ENCODE measurements around the gene CRYBB1. TPM values are rescaled to one million over a fixed set of nuclear protein-coding genes. Genes with fewer than 3 reads are reported as not detected.

Gene CRYBB1
- total and polyA plus RNA-seq, 2 donors (not counting 3 experiments of a cell fraction or from before 2014, with no cell fraction given) = not detected

- H2AFZ ChIP-seq (ENCODE audit: low read depth, low read length) = no peak overlapping the region
- no peak overlapping the region for H3K27ac ChIP-seq (ENCODE audit: insufficient read depth, low read depth, low read length)
- ChIA-PET CTCF (no interaction called here), POLR2A (no interaction called here)
- H3K79me2 ChIP-seq (ENCODE audit: control insufficient read depth, insufficient read depth, low read length) = no peaks in the 10 kb centered on the region
- no peaks in the 10 kb centered on the region for H3K9me3 ChIP-seq (replicated peaks; ENCODE audit: control insufficient read depth, insufficient read depth, low read length)
- H3K36me3 ChIP-seq (ENCODE audit: control insufficient read depth in 2 of 2, extremely low read depth in 1 of 2, insufficient read depth in 2 of 2, low read length in 2 of 2) = no peaks in the 10 kb centered on the region
- H4K20me1 ChIP-seq (replicated peaks; ENCODE audit: control insufficient read depth, extremely low read depth, insufficient read depth, low read length) = no peaks in the 10 kb centered on the region
- H3K4me1 ChIP-seq (ENCODE audit: control insufficient read depth, extremely low read depth, insufficient read depth, low read length) = no peaks in the 10 kb centered on the region
- DNase-seq (ENCODE audit: low read depth, low spot score) (no peak), FAIRE-seq (no peak)
- intact Hi-C loops (cut with micrococcal nuclease) (no loop called here), dilution Hi-C loops (cut with MboI; ENCODE audit: extremely low pct_ligation_motif_present, low sequenced_read_pairs) (no loop called here)
- H3K4me3 ChIP-seq (replicated peaks in 1 of 3; ENCODE audit: insufficient read depth in 1 of 3, low read depth in 1 of 3, low read length in 3 of 3) = no peak overlapping the region
- no peak overlapping the region for H3K4me2 ChIP-seq (ENCODE audit: insufficient read depth, low read length)
- no TSS peak for BruUV-seq (replicated peaks)
- TF ChIP-seq EZH2 (IDR thresholded peaks at IDR 0.05; ENCODE audit: borderline replicate concordance, low read depth, low read length, severe bottlenecking) (no peak), GATA2 (IDR thresholded peaks at IDR 0.05; ENCODE audit: insufficient read depth, insufficient read length, low read depth, low read length) (no peak), JUN (IDR thresholded peaks at IDR 0.05; ENCODE audit: borderline replicate concordance, insufficient read depth, insufficient read length, low read depth) (no peak), CTCF (IDR thresholded peaks at IDR 0.05; ENCODE audit: extremely low read depth in 1 of 2, insufficient read depth in 1 of 2, low read depth in 1 of 2, low read length in 2 of 2) (no peak), POLR2AphosphoS5 (IDR thresholded peaks at IDR 0.05; ENCODE audit: insufficient read depth, low read depth, low read length) (no peak), POLR2A (IDR thresholded peaks at IDR 0.05; ENCODE audit: low read depth, low read length) (no peak), MAX (IDR thresholded peaks at IDR 0.05; ENCODE audit: insufficient read depth, insufficient read length) (no peak), FOS (IDR thresholded peaks at IDR 0.05; ENCODE audit: borderline replicate concordance, insufficient read depth, low read length) (no peak), MYC (IDR thresholded peaks at IDR 0.05; ENCODE audit: low read depth, low read length) (no peak)
- no peaks in the 10 kb centered on the region for H3K9me1 ChIP-seq (replicated peaks; ENCODE audit: control insufficient read depth, extremely low read depth, insufficient read depth, low read length)
- H3K9ac ChIP-seq (replicated peaks; ENCODE audit: extremely low read depth, insufficient read depth, low read length) = no peak overlapping the region
- H3K27me3 ChIP-seq (ENCODE audit: control insufficient read depth in 2 of 2, insufficient read depth in 2 of 2, low read length in 2 of 2) = peaks cover 2 to 9% of the 10 kb centered on the region in 2 experiments
Measured at GRCh38 chr22:26599505-26599904, 18.3 kb downstream of the CRYBB1 start.

Data from endothelial cell of umbilical vein (primary cell).